WERI-Rb-1 (cell line): Measurements from ENCODE around the gene FTO.
A peak's percentile ranks its signal among the peaks of the same experiment; 100 is the strongest.

ENCODE experiments used
- DNase-seq: peaks from one replicate; pipeline ENCODE4 v3.0.0-alpha.2; 2020
- H3K27ac ChIP-seq: fragments of 250-450 bp; sonication (Bioruptor Pico); 2 replicates; pipeline ENCODE4 v1.5.1; 2020; ENCODE audit warnings: mild to moderate bottlenecking, moderate library complexity
- H3K27me3 ChIP-seq: fragments of 250-450 bp; sonication (Bioruptor Pico); 2 replicates; pipeline ENCODE4 v1.5.1; 2021; ENCODE audit warnings: mild to moderate bottlenecking, low read depth, moderate library complexity; ENCODE audit not compliant: insufficient read depth, severe bottlenecking
- H3K36me3 ChIP-seq: fragments of 250-450 bp; sonication (Bioruptor Pico); 2 replicates; pipeline ENCODE4 v1.5.1; 2020; ENCODE audit warnings: mild to moderate bottlenecking, moderate library complexity
- H3K4me3 ChIP-seq: 2 replicates; pipeline ENCODE4 v1.5.1; 2011; ENCODE audit warnings: low read depth, mild to moderate bottlenecking, control low read depth, low read length
- H3K9me3 ChIP-seq: fragments of 250-450 bp; sonication (Bioruptor Pico); 2 replicates; pipeline ENCODE4 v1.5.1; 2021; ENCODE audit warnings: mild to moderate bottlenecking, moderate library complexity; ENCODE audit not compliant: severe bottlenecking
- CTCF ChIP-seq: IDR thresholded peaks from 2 replicates; pipeline ENCODE4 v1.5.1; 2011; ENCODE audit warnings: low read depth, mild to moderate bottlenecking, control low read depth, inconsistent platforms, low read length

Gene FTO

GRCh38 chr16:53773150-53773846 is 69.3 kb downstream of the FTO start:
- peak; percentile 56; the same call in 1 of the 2 replicates for TF ChIP-seq CTCF
- Histone ChIP-seq H3K9me3 (no peaks in the 10 kb centered on the region), H3K36me3 (no peaks in the 10 kb centered on the region), H3K27me3 (no peaks in the 10 kb centered on the region), H3K27ac (no peak overlapping the region), H3K4me3 (no peak overlapping the region)
- peak; percentile 28 for DNase-seq

DNA sequence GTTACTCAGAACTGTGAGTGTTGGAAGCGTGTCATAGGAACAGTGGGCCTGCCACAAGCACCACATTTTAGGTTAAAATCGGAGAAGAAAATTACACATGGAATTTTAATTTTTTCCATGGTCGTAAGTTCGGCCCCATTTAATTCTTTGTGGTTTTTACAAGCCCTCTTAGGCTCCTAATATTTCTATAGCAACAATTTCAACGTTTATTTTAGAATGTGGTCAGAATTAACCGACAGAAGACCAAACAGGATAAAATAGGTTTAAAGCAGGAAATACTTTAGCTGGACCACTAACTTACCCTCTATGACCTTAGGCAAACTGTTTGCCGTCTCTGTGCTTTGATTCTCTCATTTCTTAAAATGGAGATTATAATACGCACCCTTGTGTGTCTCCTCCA is 69.9 kb downstream of the FTO start:
- DNase-seq, result no peak
- Histone ChIP-seq H3K4me3 (no peak overlapping the region), H3K36me3 (no peaks in the 10 kb centered on the region), H3K27me3 (no peaks in the 10 kb centered on the region), H3K9me3 (no peaks in the 10 kb centered on the region), H3K27ac (no peak overlapping the region)
- no peak for TF ChIP-seq CTCF

DNA sequence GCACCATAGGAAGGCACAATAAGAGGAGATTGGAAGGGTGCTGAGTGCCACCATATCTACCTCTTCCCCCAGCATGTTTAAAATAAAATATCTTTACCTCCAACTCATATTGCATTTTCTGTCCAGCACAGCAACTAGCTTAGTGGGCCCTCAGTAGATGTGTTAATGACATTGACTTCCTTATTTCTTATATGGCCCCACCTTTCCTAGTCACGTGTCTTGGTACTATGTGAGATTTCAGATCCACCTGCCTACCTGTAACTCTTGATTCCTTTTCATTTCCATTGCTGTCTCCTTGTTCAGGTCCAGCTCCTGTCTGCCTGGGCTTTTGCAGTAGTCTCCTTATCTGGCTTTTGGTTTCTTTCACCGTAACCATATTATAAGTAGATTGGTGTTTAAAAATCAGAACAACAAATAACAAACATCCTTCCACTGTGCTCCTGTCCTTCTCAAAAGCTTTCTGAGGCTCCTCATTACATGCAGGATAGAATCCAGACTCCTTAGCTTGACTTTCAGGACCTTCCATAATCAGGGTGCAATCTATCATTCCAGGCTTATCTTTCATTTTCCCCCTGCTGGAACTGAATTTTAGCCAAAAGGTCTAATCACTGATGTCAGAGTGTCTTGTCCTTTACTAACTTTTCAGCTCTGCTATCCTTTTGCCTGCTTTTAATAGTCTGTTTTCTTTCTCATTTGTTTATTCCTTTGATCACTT is 71.3 kb downstream of the FTO start:
- no peak overlapping the region for H3K27ac ChIP-seq
- no peaks in the 10 kb centered on the region for H3K9me3 ChIP-seq
- H3K4me3 ChIP-seq, result no peak overlapping the region
- no peaks in the 10 kb centered on the region for H3K27me3 ChIP-seq
- no peaks in the 10 kb centered on the region for H3K36me3 ChIP-seq
- no peak for TF ChIP-seq CTCF
- DNase-seq, result no peak

- Histone ChIP-seq H3K9me3 (no peaks in the 10 kb centered on the region), H3K27ac (no peak overlapping the region), H3K27me3 (no peaks in the 10 kb centered on the region), H3K4me3 (no peak overlapping the region), H3K36me3 (no peaks in the 10 kb centered on the region)
- TF ChIP-seq CTCF, result no peak
- no peak for DNase-seq
Measured at GRCh38 chr16:53775821-53776431, 72.0 kb downstream of the FTO start.

DNA sequence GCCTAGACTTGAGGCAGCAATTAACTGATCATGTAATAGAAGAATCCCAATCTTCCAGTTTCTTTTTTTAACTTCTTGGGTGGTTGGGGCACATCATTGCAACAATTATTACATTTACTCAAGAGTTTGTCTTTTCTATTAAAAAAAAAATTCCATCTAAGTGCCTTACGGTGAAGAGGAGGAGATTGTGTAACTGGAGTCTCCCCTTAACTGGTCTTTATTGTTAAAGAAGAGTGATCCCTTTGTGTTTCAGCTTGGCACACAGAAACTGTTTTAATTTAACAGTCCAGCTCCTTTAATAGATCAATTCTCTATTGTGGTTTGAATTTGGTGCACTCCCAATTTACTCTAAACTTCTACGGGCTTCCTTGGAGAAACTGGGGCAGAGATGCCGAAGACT is 75.2 kb downstream of the FTO start:
- H3K27me3 ChIP-seq, result no peaks in the 10 kb centered on the region
- H3K36me3 ChIP-seq, result no peaks in the 10 kb centered on the region
- no peaks in the 10 kb centered on the region for H3K9me3 ChIP-seq
- H3K27ac ChIP-seq, result no peak overlapping the region
- TF ChIP-seq CTCF, result no peak
- DNase-seq, result no peak
- no peak overlapping the region for H3K4me3 ChIP-seq
